Liver (tissue), 9 donors: Measurements from ENCODE around the gene LMF1. TPM values are rescaled to one million over a fixed set of nuclear protein-coding genes. Genes with fewer than 3 reads are reported as not detected.

Experiments
- DNase-seq: peaks from one replicate; pipeline ENCODE4 v3.0.0-alpha.2; 2017; ENCODE audit warnings: low spot score
- H3K27ac ChIP-seq, 2 donors: one replicate each; pipeline ENCODE4 v1.7.0; 2013; ENCODE audit warnings: inconsistent platforms in 2 of 2, low read length in 2 of 2, control low read depth in 1 of 2, low read depth in 1 of 2, mild to moderate bottlenecking in 1 of 2
- H3K27me3 ChIP-seq, 4 donors: one replicate each; pipeline versions ENCODE4 v1.6.1 to v1.7.0; 2013; ENCODE audit warnings: low read length in 3 of 4, inconsistent platforms in 1 of 4, mild to moderate bottlenecking in 1 of 4, moderate library complexity in 1 of 4; ENCODE audit not compliant: control insufficient read depth in 4 of 4, insufficient read depth in 4 of 4
- H3K36me3 ChIP-seq, 4 donors: one replicate each; pipeline versions ENCODE4 v1.6.1 to v1.7.0; 2013; ENCODE audit warnings: low read length in 3 of 4, mild to moderate bottlenecking in 3 of 4, low read depth in 1 of 4, moderate library complexity in 1 of 4; ENCODE audit not compliant: control insufficient read depth in 4 of 4, insufficient read depth in 3 of 4
- H3K4me1 ChIP-seq, 4 donors: one replicate each; pipeline versions ENCODE4 v1.6.1 to v1.7.0; 2013; ENCODE audit warnings: low read length in 3 of 4, mild to moderate bottlenecking in 3 of 4, moderate library complexity in 1 of 4; ENCODE audit not compliant: control insufficient read depth in 4 of 4, insufficient read depth in 4 of 4
- H3K4me3 ChIP-seq, 3 donors: one replicate each; pipeline versions ENCODE4 v1.6.1 to v1.7.0; 2013; ENCODE audit warnings: low read length in 3 of 3, control low read depth in 1 of 3, low read depth in 1 of 3, mild to moderate bottlenecking in 1 of 3
- H3K9ac ChIP-seq, 2 donors: one replicate each; pipeline ENCODE4 v1.7.0; 2013; ENCODE audit warnings: low read length in 2 of 2, mild to moderate bottlenecking in 2 of 2, moderate library complexity in 2 of 2, control low read depth in 1 of 2, low read depth in 1 of 2
- H3K9me3 ChIP-seq, 4 donors: one replicate each; pipeline versions ENCODE4 v1.6.1 to v1.7.0; 2013; ENCODE audit warnings: low read length in 3 of 4; ENCODE audit not compliant: control insufficient read depth in 4 of 4
- EGR1 ChIP-seq, 2 donors: IDR thresholded peaks; 2 replicates each; pipeline ENCODE4 v1.6.1; 2016 to 2018; ENCODE audit warnings: antibody characterized with exemption in 2 of 2, low read depth in 2 of 2
- FOXA1 ChIP-seq: IDR thresholded peaks from 2 replicates; pipeline ENCODE4 v1.6.1; 2016; ENCODE audit warnings: antibody characterized with exemption
- FOXA2 ChIP-seq: IDR thresholded peaks from 2 replicates; pipeline ENCODE4 v1.6.1; 2016; ENCODE audit warnings: antibody characterized with exemption
- GABPA ChIP-seq, 2 donors: IDR thresholded peaks in 1 of 2; conservative IDR thresholded peaks in 1 of 2; 2 replicates each; pipeline ENCODE4 v1.6.1; 2016; ENCODE audit warnings: antibody characterized with exemption in 2 of 2, mild to moderate bottlenecking in 1 of 2, moderate library complexity in 1 of 2
- HNF4A ChIP-seq, 2 donors: conservative IDR thresholded peaks; 2 replicates each; pipeline ENCODE4 v1.6.1; 2016; ENCODE audit warnings: antibody characterized with exemption in 2 of 2, mild to moderate bottlenecking in 2 of 2
- HNF4G ChIP-seq: IDR thresholded peaks from 2 replicates; pipeline ENCODE4 v1.6.1; 2016; ENCODE audit warnings: antibody characterized with exemption
- JUND ChIP-seq, 2 donors: IDR thresholded peaks; 2 replicates each; pipeline ENCODE4 v1.6.1; 2016; ENCODE audit warnings: antibody characterized with exemption in 2 of 2
- NR2F2 ChIP-seq: IDR thresholded peaks from 2 replicates; pipeline ENCODE4 v1.6.1; 2016; ENCODE audit warnings: antibody characterized with exemption
- RAD21 ChIP-seq, 2 donors: IDR thresholded peaks; 2 replicates each; pipeline ENCODE4 v1.6.1; 2016; ENCODE audit warnings: antibody characterized with exemption in 2 of 2, mild to moderate bottlenecking in 2 of 2
- REST ChIP-seq: IDR thresholded peaks from 2 replicates; pipeline ENCODE4 v1.6.1; 2016; ENCODE audit warnings: antibody characterized with exemption, mild to moderate bottlenecking
- RXRA ChIP-seq, 2 donors: IDR thresholded peaks; 2 replicates each; pipeline ENCODE4 v1.6.1; 2017 to 2018; ENCODE audit warnings: antibody characterized with exemption in 2 of 2, mild to moderate bottlenecking in 1 of 2
- SP1 ChIP-seq: IDR thresholded peaks from 2 replicates; pipeline ENCODE4 v1.6.1; 2018; ENCODE audit warnings: antibody characterized with exemption, mild to moderate bottlenecking
- TAF1 ChIP-seq: conservative IDR thresholded peaks from 2 replicates; pipeline ENCODE4 v1.6.1; 2016; ENCODE audit warnings: antibody characterized with exemption, mild to moderate bottlenecking
- YY1 ChIP-seq: IDR thresholded peaks from 2 replicates; pipeline ENCODE4 v1.6.1; 2016; ENCODE audit warnings: antibody characterized with exemption, mild to moderate bottlenecking
- WGBS: extraction: QIAGEN DNeasy Blood & Tissue Kit; methylation state at CpG from one replicate; pipeline ENCODE4 v1.1.7; 2013; 5-methylcytosine and 5-hydroxymethylcytosine counted together
- polyA plus RNA-seq, 2 donors: library from polyadenylated mRNA; stranded (reverse) in 1 of 2; unstranded in 1 of 2; fragments of 200-250 nt in 1 of 2; fragments of >200 nt in 1 of 2; fragmentation: Nextera tagmentation in 1 of 2; extraction: Ambion mirVana in 1 of 2; gene quantifications; one replicate each; pipeline versions ENCODE4 v1.2.1 to v1.2.3, GENCODE V29; 2013 to 2015
- total RNA-seq, 2 donors: library from RNA; depleted of rRNA; stranded (reverse); fragments of >200 nt; gene quantifications; one replicate each; pipeline ENCODE4 v1.2.3, GENCODE V29; 2014
- TF ChIP-seq, protein P1 (sequence below): IDR thresholded peaks from 2 replicates; pipeline ENCODE4 v1.6.1; 2016; ENCODE audit warnings: antibody characterized with exemption
- TF ChIP-seq, protein P2 (sequence below): IDR thresholded peaks from 2 replicates; pipeline ENCODE4 v1.6.1; 2016; ENCODE audit warnings: antibody characterized with exemption
- TF ChIP-seq, protein P3 (sequence below): IDR thresholded peaks from 2 replicates; pipeline ENCODE4 v1.6.1; 2016; ENCODE audit warnings: antibody characterized with exemption
- TF ChIP-seq, protein P4 (sequence below): fragments of 150-350 bp; IDR thresholded peaks from 2 replicates; pipeline ENCODE4 v1.5.1; 2017; ENCODE audit warnings: improper control_type of control experiment, low read depth, low read length; ENCODE audit not compliant: missing input control
- donor health status: healthy.
- donor health status: healthy.
- donor health status: healthy.
- donor health status: healthy.
- donor health status: healthy.

Gene LMF1
- total and polyA plus RNA-seq, 4 donors: 8.8 to 24.3 (median 12.6) TPM

GRCh38 chr16:822174-822908 lies 148.4 kb downstream of the LMF1 start:
- 84% methylated on average over 21 of the region's 21 CpGs for WGBS
- Histone ChIP-seq H3K27ac (no peak overlapping the region), H3K4me1 (no peaks in the 10 kb centered on the region), H3K4me3 (no peak overlapping the region), H3K9ac (no peak overlapping the region), H3K27me3 (peaks cover 0 to 3% (median under 1%) of the 10 kb centered on the region in 4 donors), H3K9me3 (no peaks in the 10 kb centered on the region), H3K36me3 (no peaks in the 10 kb centered on the region)
- TF ChIP-seq RXRA (IDR thresholded peaks at IDR 0.05) (no peak), TAF1 (no peak), RAD21 (IDR thresholded peaks at IDR 0.05) (no peak), FOXA2 (no peak), FOXA1 (no peak), HNF4G (no peak), REST (no peak), EGR1 (IDR thresholded peaks at IDR 0.05; ENCODE audit: low read depth in 2 of 2) (no peak), HNF4A (conservative IDR thresholded peaks at IDR 0.05) (no peak), SP1 (no peak)
- TF ChIP-seq, protein P1, sequence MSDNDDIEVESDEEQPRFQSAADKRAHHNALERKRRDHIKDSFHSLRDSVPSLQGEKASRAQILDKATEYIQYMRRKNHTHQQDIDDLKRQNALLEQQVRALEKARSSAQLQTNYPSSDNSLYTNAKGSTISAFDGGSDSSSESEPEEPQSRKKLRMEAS: no peak
- TF ChIP-seq, protein P2, sequence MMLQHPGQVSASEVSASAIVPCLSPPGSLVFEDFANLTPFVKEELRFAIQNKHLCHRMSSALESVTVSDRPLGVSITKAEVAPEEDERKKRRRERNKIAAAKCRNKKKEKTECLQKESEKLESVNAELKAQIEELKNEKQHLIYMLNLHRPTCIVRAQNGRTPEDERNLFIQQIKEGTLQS: no peak
- DNase-seq: no peak

DNA sequence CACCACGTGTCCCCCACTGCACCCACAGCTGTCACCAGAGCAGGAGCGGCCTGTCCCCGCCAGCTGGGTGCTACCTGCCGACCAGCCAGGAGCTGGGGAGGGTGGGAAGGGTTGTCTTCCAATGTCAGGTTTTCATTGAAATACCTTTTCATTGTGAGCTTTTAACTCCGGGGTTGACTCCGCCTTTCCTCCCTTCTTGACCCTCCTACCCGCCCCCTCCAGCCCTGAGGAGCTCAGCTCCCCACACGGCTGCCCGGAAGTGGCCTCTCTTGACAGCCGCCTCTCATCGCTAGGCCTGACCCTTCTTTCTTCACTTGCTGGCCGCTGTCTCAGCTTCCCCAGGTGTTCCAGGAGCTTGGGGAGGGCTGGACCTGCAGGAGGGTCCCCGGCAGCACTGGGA lies 149.0 kb downstream of the LMF1 start:
- no peak for DNase-seq
- 68% methylated on average over 13 of the region's 13 CpGs for WGBS
- H3K4me3 ChIP-seq: no peak overlapping the region
- H3K27me3 ChIP-seq: peaks cover 0 to 5% (median 1%) of the 10 kb centered on the region in 4 donors
- H3K9ac ChIP-seq: no peak overlapping the region
- no peaks in the 10 kb centered on the region for H3K36me3 ChIP-seq
- no peaks in the 10 kb centered on the region for H3K4me1 ChIP-seq
- TF ChIP-seq, protein P3, sequence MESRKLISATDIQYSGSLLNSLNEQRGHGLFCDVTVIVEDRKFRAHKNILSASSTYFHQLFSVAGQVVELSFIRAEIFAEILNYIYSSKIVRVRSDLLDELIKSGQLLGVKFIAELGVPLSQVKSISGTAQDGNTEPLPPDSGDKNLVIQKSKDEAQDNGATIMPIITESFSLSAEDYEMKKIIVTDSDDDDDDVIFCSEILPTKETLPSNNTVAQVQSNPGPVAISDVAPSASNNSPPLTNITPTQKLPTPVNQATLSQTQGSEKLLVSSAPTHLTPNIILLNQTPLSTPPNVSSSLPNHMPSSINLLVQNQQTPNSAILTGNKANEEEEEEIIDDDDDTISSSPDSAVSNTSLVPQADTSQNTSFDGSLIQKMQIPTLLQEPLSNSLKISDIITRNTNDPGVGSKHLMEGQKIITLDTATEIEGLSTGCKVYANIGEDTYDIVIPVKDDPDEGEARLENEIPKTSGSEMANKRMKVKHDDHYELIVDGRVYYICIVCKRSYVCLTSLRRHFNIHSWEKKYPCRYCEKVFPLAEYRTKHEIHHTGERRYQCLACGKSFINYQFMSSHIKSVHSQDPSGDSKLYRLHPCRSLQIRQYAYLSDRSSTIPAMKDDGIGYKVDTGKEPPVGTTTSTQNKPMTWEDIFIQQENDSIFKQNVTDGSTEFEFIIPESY: no peak
- TF ChIP-seq, protein P2: no peak
- TF ChIP-seq HNF4A (conservative IDR thresholded peaks at IDR 0.05): no peak
- no peak for TF ChIP-seq EGR1 (IDR thresholded peaks at IDR 0.05; ENCODE audit: low read depth in 2 of 2)
- TF ChIP-seq YY1: no peak
- TF ChIP-seq FOXA1: no peak
- TF ChIP-seq RAD21 (IDR thresholded peaks at IDR 0.05): no peak
- TF ChIP-seq JUND (IDR thresholded peaks at IDR 0.05): no peak
- no peak for TF ChIP-seq REST
- TF ChIP-seq FOXA2: no peak
- TF ChIP-seq GABPA (IDR thresholded peaks at IDR 0.05 in 1 of 2, conservative IDR thresholded peaks at IDR 0.05 in 1 of 2): no peak
- TF ChIP-seq TAF1: no peak
- no peak for TF ChIP-seq HNF4G
- no peak for TF ChIP-seq NR2F2
- TF ChIP-seq, protein P1: no peak
- TF ChIP-seq RXRA (IDR thresholded peaks at IDR 0.05): no peak
- TF ChIP-seq, protein P4, sequence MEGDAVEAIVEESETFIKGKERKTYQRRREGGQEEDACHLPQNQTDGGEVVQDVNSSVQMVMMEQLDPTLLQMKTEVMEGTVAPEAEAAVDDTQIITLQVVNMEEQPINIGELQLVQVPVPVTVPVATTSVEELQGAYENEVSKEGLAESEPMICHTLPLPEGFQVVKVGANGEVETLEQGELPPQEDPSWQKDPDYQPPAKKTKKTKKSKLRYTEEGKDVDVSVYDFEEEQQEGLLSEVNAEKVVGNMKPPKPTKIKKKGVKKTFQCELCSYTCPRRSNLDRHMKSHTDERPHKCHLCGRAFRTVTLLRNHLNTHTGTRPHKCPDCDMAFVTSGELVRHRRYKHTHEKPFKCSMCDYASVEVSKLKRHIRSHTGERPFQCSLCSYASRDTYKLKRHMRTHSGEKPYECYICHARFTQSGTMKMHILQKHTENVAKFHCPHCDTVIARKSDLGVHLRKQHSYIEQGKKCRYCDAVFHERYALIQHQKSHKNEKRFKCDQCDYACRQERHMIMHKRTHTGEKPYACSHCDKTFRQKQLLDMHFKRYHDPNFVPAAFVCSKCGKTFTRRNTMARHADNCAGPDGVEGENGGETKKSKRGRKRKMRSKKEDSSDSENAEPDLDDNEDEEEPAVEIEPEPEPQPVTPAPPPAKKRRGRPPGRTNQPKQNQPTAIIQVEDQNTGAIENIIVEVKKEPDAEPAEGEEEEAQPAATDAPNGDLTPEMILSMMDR: no peak
- TF ChIP-seq SP1: no peak
- H3K9me3 ChIP-seq: no peaks in the 10 kb centered on the region
- H3K27ac ChIP-seq: no peak overlapping the region
